Ishikawa (cell line): ENCODE measurements around the gene RABGAP1L.

Source experiments
- RAD21 ChIP-seq: IDR thresholded peaks from 2 replicates; pipeline ENCODE4 v1.6.1; 2012; ENCODE audit warnings: low read depth
- TEAD4 ChIP-seq: IDR thresholded peaks from 2 replicates; pipeline ENCODE4 v1.6.1; 2012

DNA sequence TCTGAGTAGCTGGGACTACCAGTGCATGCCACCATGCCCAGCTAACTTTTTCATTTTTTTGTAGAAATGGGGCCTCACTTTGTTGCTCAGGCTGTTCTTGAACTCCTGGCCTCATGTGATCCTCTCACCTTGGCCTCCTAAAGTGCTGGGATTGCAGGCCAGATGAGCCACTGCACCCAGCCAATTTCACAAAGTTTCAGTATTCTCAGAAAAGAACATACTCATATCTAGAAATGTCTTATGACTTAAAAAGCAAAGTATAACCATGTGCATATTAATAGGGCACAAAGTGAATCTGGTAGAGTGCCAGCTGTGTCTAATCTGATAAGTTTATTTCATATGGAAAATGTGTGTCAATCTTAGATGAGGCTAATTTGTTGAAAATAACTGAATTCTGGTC is 752.9 kb downstream of the RABGAP1L start:
- TF ChIP-seq TEAD4 (no peak), RAD21 (no peak)
